NOMO-1 treated with dmso at 0.1 percent for 144 hours (cell line): Measurements from ENCODE around the gene NACC1.

Experiments
- DNase-seq: peaks from one replicate; lab custom pipeline; 2025; ENCODE audit not compliant: unreplicated experiment; lab: John Stamatoyannopoulos, UW

NACC1 gene

GRCh38 chr19:13087795-13088537 lies 30.1 kb upstream of the NACC1 start:
- no peak for DNase-seq

GRCh38 chr19:13089139-13089856 lies 28.8 kb upstream of the NACC1 start:
- no peak for DNase-seq

- no peak for DNase-seq
These were observed 28.1 kb upstream of the NACC1 start for GRCh38 chr19:13089857-13090507.

DNA sequence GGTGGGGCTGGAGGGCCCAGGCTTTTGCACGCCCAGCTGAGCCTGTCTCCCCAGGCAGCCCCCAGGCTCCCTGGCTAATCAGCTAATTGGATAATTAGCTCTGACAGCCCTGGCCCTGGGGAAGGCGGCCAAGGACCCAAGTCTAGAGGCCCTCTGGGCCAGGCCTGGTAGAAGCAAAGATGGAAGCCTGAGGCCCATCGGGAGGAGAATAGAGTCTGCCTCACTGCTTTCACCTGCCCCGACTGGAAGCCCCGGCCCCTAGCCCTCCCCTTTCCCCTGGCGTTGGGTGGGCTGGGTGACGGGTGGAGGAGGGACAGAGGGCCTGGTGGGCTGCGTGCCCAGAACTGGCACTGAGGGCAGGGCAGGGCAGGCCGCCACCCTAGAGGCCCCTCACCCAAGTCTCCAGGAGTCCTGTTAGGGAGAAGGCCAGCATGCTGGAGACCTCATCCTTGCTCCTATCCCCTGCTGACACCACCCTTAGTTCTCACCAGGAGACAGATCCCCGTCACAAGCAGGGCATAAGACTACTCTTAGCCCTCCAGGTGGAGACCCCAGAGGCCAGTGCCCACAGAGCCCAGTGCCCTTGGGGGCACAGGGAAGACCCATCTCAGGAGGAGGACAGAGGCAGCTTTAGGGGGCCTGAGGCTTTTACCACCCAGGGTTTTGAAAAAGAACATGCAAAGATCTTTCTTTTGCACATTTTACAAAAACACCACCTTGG lies 27.4 kb upstream of the NACC1 start:
- DNase-seq = no peak

- no peak for DNase-seq
These were observed 26.5 kb upstream of the NACC1 start for GRCh38 chr19:13091400-13092157.

GRCh38 chr19:13092158-13092543 lies 25.9 kb upstream of the NACC1 start:
- no peak for DNase-seq

DNA sequence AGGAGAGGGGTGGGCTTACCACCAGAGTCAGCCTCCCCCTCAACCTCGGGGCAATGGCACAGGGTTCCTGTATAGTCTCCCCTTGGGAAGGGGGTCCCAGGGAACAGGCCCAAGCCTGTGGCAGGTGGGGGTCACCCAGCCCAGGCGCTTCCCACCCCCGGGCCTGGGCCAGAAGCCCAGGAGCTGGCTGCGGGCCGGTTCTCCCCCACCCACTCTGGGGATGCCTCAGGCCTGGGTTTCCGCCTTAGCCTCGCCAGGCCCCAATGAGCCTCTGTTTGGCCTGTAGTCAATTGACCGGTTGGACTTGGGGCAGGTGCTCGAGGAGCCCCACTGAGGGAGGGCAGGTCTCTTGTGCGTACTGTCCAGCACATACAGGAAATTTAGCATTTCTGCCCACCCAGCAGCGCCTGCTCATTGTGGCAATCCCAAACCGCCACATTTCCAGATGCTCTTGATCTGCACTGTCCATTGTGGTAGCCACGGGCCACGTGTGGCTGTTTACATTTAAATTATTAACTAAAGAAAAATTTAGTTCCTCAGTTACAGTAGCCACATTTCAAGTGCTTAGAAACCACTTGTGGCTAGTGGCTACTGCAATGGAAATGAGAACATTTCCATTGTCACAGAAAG lies 25.3 kb upstream of the NACC1 start:
- DNase-seq = no peak

DNA sequence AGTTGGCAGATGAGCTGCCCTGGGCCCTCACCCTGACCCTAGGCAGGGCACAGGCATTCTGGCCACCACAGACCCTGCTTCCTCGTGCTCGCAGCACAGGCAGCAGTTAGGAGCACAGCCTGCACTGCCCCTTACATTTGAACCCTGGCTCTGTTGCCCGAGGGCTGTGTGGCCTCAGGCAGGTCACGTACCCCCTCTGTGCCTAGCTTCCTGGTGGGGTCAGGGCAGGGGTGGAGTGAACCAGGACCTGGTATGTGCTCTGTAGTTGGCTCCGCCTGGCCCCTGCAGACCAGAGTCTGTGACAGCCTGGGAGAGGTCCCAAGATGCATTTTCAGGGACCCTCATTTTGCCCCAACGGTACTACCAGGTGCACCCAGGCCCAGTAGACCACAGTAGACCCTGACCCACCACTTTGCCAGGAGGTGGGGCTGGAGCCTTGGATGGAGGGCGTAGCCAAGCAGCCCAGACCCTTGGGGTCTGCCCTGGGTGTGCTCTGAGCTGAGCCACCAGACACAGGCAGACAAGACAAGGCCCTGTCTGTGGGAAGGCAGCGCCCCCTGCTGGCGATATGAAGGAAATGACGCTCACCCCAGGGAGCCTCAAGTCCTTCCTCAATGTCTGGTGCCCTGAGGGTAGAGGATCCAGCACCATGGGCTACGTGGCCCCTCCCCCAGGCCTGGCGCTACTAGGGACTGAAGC lies 24.5 kb upstream of the NACC1 start:
- peak; percentile 70 for DNase-seq

DNA sequence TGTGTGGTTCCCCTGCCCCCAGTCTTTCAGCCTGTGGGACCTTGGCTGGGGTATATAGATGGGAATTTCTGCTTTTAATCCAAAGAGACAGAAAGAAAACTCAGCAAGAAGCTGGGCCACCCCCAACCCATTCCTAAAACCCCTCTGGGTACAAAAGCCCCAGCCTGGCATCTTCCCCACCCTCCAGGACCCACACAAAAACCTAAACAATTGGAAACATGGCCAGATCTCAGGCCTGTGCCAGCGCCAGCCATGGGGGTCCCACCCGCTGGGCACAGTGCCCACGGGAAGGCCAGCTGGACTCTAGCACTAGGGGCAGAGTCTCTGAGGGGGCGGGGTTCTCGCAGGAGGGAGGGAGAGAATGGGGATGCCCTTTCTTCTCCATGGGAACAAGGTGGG lies 24.0 kb upstream of the NACC1 start:
- DNase-seq = no peak

DNA sequence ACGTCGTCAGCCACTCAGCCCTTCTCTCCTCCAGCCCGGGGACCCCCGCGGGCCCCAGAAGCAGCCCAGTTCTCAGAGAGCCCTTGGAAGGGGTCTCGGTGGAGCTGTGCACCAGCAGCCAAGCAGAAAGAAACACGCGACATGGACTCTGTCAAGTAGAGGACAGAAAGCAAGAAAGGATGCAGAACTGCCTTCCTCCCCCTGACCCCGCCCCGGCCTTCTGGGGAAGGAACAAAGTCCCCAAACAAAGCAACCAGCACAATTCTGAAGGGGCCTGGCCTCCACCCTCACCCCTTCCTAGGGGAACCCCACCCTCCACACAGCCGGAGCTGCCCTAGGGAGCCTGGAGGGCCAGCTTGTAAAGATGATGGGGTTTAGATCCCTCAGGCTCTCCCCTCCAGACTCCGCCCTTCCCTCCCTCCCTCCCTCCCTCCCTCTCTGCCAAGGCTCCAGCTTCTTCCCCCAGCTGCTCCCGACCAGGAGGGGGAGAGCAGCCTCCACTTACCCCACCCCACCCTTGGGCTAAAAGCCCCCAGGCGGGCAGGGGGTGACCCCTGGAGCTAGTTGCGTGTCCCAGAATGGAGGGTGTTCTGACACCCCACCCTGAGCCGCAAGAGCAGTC lies 23.2 kb upstream of the NACC1 start:
- DNase-seq = no peak

DNA sequence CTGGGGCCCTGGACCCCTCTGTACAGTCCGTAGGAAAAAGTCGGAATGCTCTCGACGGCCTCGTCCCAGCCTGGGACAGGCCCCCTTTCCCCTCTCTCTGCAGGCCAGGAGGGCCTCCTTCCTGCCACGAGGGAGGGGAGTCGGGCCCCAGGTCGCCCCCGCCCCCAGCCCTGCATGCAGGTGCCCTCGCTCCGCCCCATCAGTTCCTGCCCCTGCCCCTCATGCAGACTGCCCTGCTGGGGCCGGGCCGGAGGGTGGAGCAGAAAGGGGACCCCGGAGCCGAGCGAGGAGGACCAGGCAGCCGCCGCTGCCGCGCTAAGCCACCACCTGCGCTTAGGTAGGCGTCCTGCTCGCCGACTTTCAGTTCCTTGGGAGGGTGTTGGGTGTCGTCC lies 22.7 kb upstream of the NACC1 start:
- no peak for DNase-seq

- peak; percentile 73 for DNase-seq
These were observed 21.8 kb upstream of the NACC1 start for GRCh38 chr19:13095934-13096927.

DNA sequence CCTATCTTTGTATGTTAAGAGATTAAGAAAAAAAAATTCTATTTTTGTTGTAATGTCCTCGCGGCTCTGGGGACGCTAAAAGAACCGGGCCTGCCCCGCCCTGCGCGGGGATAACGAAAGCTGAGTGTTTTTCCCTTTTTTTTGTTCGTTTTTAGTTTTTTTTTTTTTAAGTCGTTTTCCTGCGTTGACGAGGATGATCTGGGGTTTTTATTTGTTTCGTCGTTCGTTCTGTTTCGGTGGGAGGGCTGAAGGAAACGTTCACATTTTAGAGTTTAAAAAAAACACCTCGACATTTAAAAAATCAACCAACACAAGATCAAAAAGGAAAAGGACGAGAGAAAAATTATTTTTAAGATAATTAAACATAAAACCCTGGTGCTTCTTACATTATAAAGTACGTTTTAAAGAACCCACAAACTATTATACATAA lies 21.0 kb upstream of the NACC1 start:
- no peak for DNase-seq

DNA sequence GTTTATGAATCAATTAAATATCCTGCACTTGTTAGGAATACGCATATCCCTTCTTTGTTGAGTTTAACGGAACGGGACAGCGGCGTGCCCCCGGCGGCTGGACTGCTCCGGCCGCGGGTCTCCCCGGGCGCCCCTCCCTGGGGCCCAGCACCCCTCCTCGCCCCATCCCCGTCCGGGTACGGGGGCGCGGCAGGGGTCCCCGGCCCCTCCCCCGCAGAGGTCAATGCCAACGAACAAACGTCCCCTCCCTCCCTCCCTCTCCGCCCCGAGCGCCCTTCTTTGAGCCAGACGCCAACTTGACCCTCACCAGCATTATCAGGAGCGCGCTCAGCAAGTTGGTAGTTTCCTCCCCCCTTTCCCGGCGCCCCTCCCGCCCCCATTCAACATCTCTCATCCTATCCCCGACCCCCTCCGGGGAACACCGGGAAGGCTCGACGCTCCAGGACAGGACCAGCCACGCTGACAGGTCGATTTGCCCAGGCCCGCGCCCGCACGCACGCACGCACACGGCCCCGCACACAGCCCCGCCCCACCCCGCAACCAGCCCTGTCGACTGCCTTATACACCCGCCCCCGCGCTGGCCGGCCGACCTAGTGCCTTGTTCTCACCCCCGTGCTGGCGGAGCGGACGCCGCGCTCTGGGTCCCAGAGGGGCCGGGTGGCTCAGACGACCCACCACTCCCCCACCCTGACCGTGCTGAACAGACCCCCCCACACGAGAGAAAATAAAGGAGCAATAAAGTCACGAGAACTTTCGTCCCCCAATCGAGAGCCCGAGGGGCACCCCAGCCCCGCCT lies 20.4 kb upstream of the NACC1 start:
- DNase-seq = no peak

DNA sequence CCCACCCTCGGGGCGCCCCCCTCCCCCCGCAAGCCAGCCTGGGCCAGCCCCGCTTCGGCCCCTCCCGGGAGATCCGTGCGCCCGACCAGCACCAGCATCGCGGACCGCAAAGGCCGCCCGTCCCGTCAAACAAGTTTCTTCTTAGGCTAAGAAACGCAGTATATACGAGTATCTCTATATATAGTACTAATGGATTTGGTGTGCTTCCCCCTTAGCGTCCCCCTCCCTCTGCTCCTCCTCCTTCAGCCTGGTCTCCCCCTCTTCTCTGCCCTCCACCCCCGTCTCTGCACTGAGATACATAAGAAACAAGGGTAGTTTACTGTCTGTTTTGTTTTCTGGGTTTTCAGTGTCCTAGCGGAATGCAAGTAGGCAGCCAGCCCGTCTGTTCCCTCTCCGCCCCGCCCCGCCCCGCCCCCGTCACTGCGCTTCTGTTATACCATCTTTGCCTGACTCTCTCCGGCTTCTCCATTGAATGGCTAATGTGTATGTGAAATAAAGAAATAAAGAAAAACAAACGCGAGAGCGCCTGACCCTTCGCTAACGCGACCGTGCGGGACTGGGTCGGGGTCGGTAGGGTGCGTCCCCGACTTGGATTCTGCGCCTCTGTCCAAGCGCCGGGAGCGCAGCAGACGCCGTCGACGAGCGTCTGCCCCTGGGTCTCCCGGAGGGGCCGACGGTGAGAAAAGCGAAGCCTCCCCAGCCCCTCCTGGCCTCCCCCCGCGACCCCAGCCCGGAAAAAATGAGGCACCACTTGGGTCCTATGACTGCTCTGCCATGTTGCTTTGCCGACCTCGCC lies 19.6 kb upstream of the NACC1 start:
- peak; percentile 79 for DNase-seq
